Ishikawa (cell line): ENCODE data around the gene ABCC6.
"Not testable (repeated sequence)": the region's sequence is repeated elsewhere in the genome, so short reads cannot be mapped to it uniquely, and the experiment has no call there.

Experiments used
- CEBPB ChIP-seq: IDR thresholded peaks from 2 replicates; pipeline ENCODE4 v1.6.1; 2012
- CREB1 ChIP-seq: IDR thresholded peaks from 2 replicates; pipeline ENCODE4 v1.6.1; 2012; ENCODE audit warnings: low read depth
- EGR1 ChIP-seq: IDR thresholded peaks from 2 replicates; pipeline ENCODE4 v1.6.1; 2012
- EP300 ChIP-seq: IDR thresholded peaks from 2 replicates; pipeline ENCODE4 v1.6.1; 2012; ENCODE audit warnings: borderline replicate concordance
- FOXM1 ChIP-seq: IDR thresholded peaks from 2 replicates; pipeline ENCODE4 v1.6.1; 2012; ENCODE audit warnings: low read depth, borderline replicate concordance
- MAX ChIP-seq: IDR thresholded peaks from 2 replicates; pipeline ENCODE4 v1.6.1; 2012
- NFIC ChIP-seq: IDR thresholded peaks from 2 replicates; pipeline ENCODE4 v1.6.1; 2012
- RAD21 ChIP-seq: IDR thresholded peaks from 2 replicates; pipeline ENCODE4 v1.6.1; 2012; ENCODE audit warnings: low read depth
- REST ChIP-seq: IDR thresholded peaks from 2 replicates; pipeline ENCODE4 v1.6.1; 2012; ENCODE audit warnings: low read depth, mild to moderate bottlenecking
- TAF1 ChIP-seq: IDR thresholded peaks from 2 replicates; pipeline ENCODE4 v1.6.1; 2012; ENCODE audit warnings: low read depth, mild to moderate bottlenecking
- TCF12 ChIP-seq: IDR thresholded peaks from 2 replicates; pipeline ENCODE4 v1.6.1; 2012; ENCODE audit warnings: low read depth
- TEAD4 ChIP-seq: IDR thresholded peaks from 2 replicates; pipeline ENCODE4 v1.6.1; 2012
- USF1 ChIP-seq: IDR thresholded peaks from 2 replicates; pipeline ENCODE4 v1.6.1; 2012
- YY1 ChIP-seq: IDR thresholded peaks from 2 replicates; pipeline ENCODE4 v1.6.1; 2012; ENCODE audit warnings: low read depth
- ZBTB7A ChIP-seq: IDR thresholded peaks from 2 replicates; pipeline ENCODE4 v1.6.1; 2012; ENCODE audit warnings: low read depth

Gene ABCC6

GRCh38 chr16:16222850-16223661 lies at the start of gene ABCC6:
TSS of gene ABCC6 (minus strand) at chr16:16223494. CDS start at chr16:16223434, 60 bp downstream.
- TF ChIP-seq REST, TAF1, FOXM1: not testable (repeated sequence)

- 0 out of 2 replicates have a peak, but pooled peaks have one; percentile 10 for TF ChIP-seq USF1
These were observed 16.1 kb downstream of the ABCC6 start for GRCh38 chr16:16207097-16207786.

DNA sequence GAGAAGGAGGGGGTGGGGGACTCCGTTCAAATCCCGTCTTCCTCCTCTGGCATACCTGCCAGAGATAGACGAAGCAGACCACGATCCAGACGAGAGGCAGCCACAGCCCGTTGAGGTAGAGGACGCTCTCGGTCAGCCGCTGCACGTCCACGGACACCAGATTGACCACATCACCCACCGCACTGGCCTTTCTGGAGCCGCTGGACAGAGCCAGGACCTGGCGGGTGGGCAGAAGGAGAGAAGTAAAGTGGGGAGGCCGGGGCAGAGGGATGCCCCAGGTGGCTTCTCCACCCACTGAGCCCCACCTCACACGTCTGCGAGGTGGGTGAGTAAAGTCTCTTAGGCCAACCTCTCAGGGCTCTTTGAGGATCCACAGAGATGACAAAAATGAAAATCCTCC lies 25.3 kb downstream of the ABCC6 start:
- TF ChIP-seq RAD21 (no peak), EP300 (no peak), NFIC (no peak), TAF1 (no peak), ZBTB7A (no peak), USF1 (no peak), YY1 (no peak), EGR1 (no peak), TEAD4 (no peak), REST (no peak), MAX (no peak), FOXM1 (no peak), CREB1 (no peak), TCF12 (no peak), CEBPB (no peak)

DNA sequence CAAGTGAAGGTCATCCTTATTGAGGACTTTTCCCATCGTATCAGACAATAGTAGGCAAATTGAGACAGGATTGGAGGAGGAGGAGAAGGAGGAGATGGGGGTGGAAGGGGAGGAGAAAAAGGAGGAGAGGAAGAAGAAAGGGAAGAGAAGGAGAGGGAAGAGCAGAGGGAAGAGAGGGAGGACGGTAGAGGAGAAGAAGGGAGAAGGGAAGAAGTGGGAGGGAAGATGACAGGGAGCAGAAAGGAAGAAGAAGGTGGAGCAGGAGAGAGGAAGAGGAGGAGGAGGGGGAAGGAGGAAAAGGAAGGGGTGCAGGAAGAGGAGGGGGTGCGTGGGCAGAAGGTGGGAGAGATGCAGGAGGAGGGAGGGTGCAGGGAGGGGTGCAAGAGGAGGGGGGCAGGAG lies 26.0 kb downstream of the ABCC6 start:
- TF ChIP-seq TCF12 (no peak), FOXM1 (no peak), EP300 (no peak), REST (no peak), RAD21 (no peak), TAF1 (no peak), NFIC (no peak), CEBPB (no peak), EGR1 (no peak), USF1 (no peak), TEAD4 (no peak), ZBTB7A (no peak)
